ENCODE results near the gene UNC5A. TPM values are rescaled to one million over a fixed set of nuclear protein-coding genes. Genes with fewer than 3 reads are reported as not detected.

UNC5A gene
- total RNA-seq, 1 donor from 2014 or later, result 1.7 TPM

- H3K27ac Mint-ChIP-seq, result no peak overlapping the region
- peaks cover 11% of the 10 kb centered on the region for H3K27me3 Mint-ChIP-seq
- no peaks in the 10 kb centered on the region for H3K9me3 Mint-ChIP-seq
- peaks cover 12% of the 10 kb centered on the region for H3K4me1 Mint-ChIP-seq (ENCODE audit: unreplicated experiment)
- H3K36me3 Mint-ChIP-seq, result no peaks in the 10 kb centered on the region
- TF ChIP-seq, protein P1, sequence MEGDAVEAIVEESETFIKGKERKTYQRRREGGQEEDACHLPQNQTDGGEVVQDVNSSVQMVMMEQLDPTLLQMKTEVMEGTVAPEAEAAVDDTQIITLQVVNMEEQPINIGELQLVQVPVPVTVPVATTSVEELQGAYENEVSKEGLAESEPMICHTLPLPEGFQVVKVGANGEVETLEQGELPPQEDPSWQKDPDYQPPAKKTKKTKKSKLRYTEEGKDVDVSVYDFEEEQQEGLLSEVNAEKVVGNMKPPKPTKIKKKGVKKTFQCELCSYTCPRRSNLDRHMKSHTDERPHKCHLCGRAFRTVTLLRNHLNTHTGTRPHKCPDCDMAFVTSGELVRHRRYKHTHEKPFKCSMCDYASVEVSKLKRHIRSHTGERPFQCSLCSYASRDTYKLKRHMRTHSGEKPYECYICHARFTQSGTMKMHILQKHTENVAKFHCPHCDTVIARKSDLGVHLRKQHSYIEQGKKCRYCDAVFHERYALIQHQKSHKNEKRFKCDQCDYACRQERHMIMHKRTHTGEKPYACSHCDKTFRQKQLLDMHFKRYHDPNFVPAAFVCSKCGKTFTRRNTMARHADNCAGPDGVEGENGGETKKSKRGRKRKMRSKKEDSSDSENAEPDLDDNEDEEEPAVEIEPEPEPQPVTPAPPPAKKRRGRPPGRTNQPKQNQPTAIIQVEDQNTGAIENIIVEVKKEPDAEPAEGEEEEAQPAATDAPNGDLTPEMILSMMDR (conservative IDR thresholded peaks at IDR 0.05), result no peak
- DNase-seq (ENCODE audit: extremely low spot score, unreplicated experiment), result no peak
- H3K4me3 Mint-ChIP-seq, result no peak overlapping the region
Measured at GRCh38 chr5:176888016-176888864, 77.9 kb downstream of the UNC5A start.

- Mint-ChIP-seq H3K9me3 (no peaks in the 10 kb centered on the region), H3K27ac (no peak overlapping the region), H3K36me3 (no peaks in the 10 kb centered on the region), H3K4me1 (ENCODE audit: unreplicated experiment) (peaks cover 12% of the 10 kb centered on the region), H3K4me3 (no peak overlapping the region), H3K27me3 (peaks cover 16% of the 10 kb centered on the region)
- TF ChIP-seq, protein P1 (conservative IDR thresholded peaks at IDR 0.05), result no peak
- no peak for DNase-seq (ENCODE audit: extremely low spot score, unreplicated experiment)
Measured at GRCh38 chr5:176888865-176889165, 78.5 kb downstream of the UNC5A start.

- Mint-ChIP-seq H3K9me3 (no peaks in the 10 kb centered on the region), H3K4me3 (no peak overlapping the region), H3K27me3 (peaks cover 16% of the 10 kb centered on the region), H3K36me3 (no peaks in the 10 kb centered on the region), H3K4me1 (ENCODE audit: unreplicated experiment) (peaks cover 4% of the 10 kb centered on the region), H3K27ac (no peak overlapping the region)
- DNase-seq (ENCODE audit: extremely low spot score, unreplicated experiment), result peak; percentile 58
- TF ChIP-seq, protein P1 (conservative IDR thresholded peaks at IDR 0.05), result no peak
Measured at GRCh38 chr5:176889321-176890280, 79.2 kb downstream of the UNC5A start.

DNA sequence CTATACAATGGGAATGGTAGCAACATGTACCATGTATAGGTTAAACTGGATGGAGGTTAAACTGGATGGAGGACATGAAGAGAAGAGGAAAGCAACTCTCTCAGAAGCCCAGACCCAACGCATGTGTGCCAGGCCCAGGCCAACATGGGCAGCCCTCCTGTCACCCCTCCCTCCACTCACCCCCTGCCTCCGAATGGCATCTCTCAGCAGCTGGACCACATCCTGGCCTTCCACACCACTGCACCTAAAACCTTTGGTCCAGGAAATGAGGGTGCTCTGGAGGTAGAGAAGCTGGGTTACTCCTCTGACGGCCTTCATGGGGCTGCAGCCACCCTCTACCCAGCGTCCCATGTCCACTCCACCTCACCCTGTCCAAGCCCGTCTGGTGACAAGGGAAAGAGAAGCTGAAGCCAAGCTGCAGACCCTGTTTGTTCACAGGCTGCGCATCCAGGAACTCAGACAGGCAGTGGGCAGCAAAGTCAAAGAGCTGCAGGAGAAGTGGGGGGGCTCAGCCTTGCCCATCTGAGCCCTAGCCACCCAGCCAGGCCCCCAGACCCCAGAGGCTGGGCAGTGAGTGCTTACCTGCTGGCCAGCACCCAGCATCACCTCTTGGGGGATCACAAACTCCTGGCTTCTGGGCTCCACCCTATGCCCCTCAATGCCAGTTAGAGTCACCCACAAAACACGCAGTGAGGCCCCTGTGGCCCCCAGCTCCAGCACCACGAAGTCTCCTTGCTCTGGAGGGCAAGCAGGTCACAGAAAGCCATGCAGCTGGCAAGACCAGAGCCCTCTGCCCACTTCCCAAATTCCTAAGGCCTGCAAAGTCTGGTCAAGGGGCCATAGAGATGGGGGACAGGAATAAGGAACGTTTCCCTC, 80.3 kb downstream of the UNC5A start:
- TF ChIP-seq, protein P1 (conservative IDR thresholded peaks at IDR 0.05), result no peak
- Mint-ChIP-seq H3K27ac (no peak overlapping the region), H3K27me3 (peaks cover 16% of the 10 kb centered on the region), H3K4me1 (ENCODE audit: unreplicated experiment) (no peaks in the 10 kb centered on the region), H3K36me3 (no peaks in the 10 kb centered on the region), H3K9me3 (no peaks in the 10 kb centered on the region), H3K4me3 (no peak overlapping the region)
- peak; percentile 51 for DNase-seq (ENCODE audit: extremely low spot score, unreplicated experiment)

DNA sequence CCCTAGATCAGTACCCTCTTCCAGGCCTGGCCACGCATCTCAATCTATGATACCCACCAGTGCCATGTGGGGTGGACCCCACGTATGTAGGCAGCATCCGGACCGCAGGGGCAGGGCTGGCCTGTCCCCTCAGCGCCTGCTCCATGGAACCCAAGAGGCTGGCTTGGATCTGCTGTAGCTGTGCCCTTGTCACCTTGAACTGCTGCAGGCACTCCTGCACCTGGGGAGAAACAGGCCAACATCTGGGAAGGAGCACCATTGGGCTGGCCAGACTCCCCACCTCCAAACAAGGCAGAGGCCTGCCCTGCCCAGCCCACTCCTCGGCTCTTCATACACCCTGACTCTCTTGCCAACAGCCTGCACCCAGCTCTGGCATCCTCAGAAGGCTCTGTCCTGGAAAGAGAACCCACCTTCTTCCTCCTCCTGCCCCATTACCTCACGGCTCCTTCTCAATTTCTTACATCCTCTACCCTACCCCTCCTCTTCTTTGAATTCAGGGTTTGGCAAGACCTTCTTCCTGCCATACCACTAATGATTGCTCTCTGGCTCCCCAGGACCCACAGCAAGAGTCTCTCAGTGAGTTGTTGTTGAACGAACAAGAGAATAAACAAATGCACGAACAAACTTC, 81.1 kb downstream of the UNC5A start:
- Mint-ChIP-seq H3K36me3 (no peaks in the 10 kb centered on the region), H3K27me3 (peaks cover 16% of the 10 kb centered on the region), H3K4me3 (no peak overlapping the region), H3K27ac (no peak overlapping the region), H3K9me3 (no peaks in the 10 kb centered on the region), H3K4me1 (ENCODE audit: unreplicated experiment) (no peaks in the 10 kb centered on the region)
- DNase-seq (ENCODE audit: extremely low spot score, unreplicated experiment), result no peak
- TF ChIP-seq, protein P1 (conservative IDR thresholded peaks at IDR 0.05), result no peak
